Thyroid gland (tissue), 4 donors: ENCODE measurements around the gene RPL27A. TPM values are rescaled to one million over a fixed set of nuclear protein-coding genes. Genes with fewer than 3 reads are reported as not detected.

Experiments
- DNase-seq, 2 donors: peaks; one replicate each; pipeline ENCODE4 v3.0.0-alpha.2; 2019
- H3K27ac ChIP-seq, 3 donors: fragments of 200-600 bp; sonication (generic); 1 replicate in 2 of 3; 2 replicates in 1 of 3; pipeline ENCODE4 v1.5.1; 2016 to 2019; ENCODE audit warnings: mild to moderate bottlenecking in 1 of 3, moderate library complexity in 1 of 3
- H3K27me3 ChIP-seq: fragments of 200-600 bp; sonication (generic); one replicate; pipeline ENCODE4 v1.5.1; 2019
- H3K36me3 ChIP-seq, 2 donors: fragments of 200-600 bp; sonication (generic); one replicate each; pipeline ENCODE4 v1.5.1; 2016 to 2019
- H3K4me1 ChIP-seq, 2 donors: fragments of 200-600 bp; sonication (generic); one replicate each; pipeline ENCODE4 v1.5.1; 2017 to 2019
- H3K4me3 ChIP-seq, 3 donors: fragments of 200-600 bp; sonication (generic); replicated peaks in 1 of 3; 1 replicate in 2 of 3; 2 replicates in 1 of 3; pipeline ENCODE4 v1.5.1; 2016; ENCODE audit warnings: mild to moderate bottlenecking in 1 of 3
- H3K9me3 ChIP-seq: fragments of 200-600 bp; sonication (generic); one replicate; pipeline ENCODE4 v1.5.1; 2017
- POLR2A ChIP-seq, 2 donors: fragments of 450-650 bp; IDR thresholded peaks; one replicate each; pipeline ENCODE4 v1.6.1; 2017; ENCODE audit warnings: antibody characterized with exemption in 2 of 2, mild to moderate bottlenecking in 2 of 2, moderate library complexity in 1 of 2
- WGBS, 2 donors: methylation state at CpG; one replicate each; pipeline ENCODE4 v1.1.5; 2017; 5-methylcytosine and 5-hydroxymethylcytosine counted together
- intact Hi-C: fragments of 100-400 bp; cut with DNase I; formaldehyde crosslinking; loops from one replicate; pipeline ENCODE4 v1.15.1; 2023
- total RNA-seq, 4 donors: library from RNA; depleted of rRNA; stranded (reverse); fragments of >200 nt; gene quantifications; one replicate each; pipeline ENCODE4 v1.2.3, GENCODE V29; 2016
- TF ChIP-seq, protein P1 (sequence below), 6 experiments: fragments of 200-600 bp in 3 of 6; fragments of 450-650 bp in 3 of 6; sonication (generic) in 3 of 6; IDR thresholded peaks; one replicate each; pipeline ENCODE4 v1.5.1; 2016 to 2019; ENCODE audit warnings: antibody characterized with exemption in 6 of 6, mild to moderate bottlenecking in 2 of 6, inconsistent platforms in 1 of 6, moderate library complexity in 1 of 6

Gene RPL27A
- total RNA-seq, 4 donors from 2014 or later = 1,071 to 3,396 (median 1,647) TPM

DNA sequence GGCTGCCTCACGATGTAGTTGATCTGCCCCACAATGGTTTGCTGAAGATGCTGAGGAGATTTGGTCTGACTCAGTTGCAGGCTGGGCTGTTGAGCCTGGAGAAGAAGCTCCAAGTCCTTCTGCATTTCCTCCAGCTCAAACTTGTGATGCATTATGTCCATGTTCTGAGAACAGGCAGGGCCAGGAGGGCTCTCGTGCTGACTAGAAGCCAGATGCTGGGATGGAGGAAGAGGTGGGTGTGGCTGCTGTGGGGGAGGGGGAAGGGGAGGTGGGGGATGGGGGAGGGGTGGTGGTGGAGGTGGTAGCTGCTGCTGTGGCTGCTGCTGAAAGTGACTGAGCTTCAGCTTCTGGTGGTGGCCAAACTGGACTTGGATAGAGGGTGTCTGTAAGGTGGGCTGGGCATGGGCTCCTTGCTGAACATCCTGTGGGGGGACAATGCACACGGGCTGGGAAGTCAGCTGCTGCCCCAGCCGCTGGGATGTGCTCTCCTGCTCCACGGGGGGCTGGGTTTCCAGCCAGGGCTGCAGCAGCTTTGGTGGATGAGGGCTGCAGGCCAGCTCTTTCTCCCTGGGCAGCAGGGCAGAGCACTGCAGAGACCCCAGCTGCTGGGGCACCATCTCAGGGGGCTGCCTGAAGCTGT, 42.2 kb upstream of the RPL27A start:
- DNase-seq = no peak
- no peaks in the 10 kb centered on the region for H3K9me3 ChIP-seq
- 50 to 51% methylated on average over 2 to 4 of the region's 5 CpGs for WGBS, 2 donors
- H3K27ac ChIP-seq = no peak overlapping the region
- TF ChIP-seq, protein P1, sequence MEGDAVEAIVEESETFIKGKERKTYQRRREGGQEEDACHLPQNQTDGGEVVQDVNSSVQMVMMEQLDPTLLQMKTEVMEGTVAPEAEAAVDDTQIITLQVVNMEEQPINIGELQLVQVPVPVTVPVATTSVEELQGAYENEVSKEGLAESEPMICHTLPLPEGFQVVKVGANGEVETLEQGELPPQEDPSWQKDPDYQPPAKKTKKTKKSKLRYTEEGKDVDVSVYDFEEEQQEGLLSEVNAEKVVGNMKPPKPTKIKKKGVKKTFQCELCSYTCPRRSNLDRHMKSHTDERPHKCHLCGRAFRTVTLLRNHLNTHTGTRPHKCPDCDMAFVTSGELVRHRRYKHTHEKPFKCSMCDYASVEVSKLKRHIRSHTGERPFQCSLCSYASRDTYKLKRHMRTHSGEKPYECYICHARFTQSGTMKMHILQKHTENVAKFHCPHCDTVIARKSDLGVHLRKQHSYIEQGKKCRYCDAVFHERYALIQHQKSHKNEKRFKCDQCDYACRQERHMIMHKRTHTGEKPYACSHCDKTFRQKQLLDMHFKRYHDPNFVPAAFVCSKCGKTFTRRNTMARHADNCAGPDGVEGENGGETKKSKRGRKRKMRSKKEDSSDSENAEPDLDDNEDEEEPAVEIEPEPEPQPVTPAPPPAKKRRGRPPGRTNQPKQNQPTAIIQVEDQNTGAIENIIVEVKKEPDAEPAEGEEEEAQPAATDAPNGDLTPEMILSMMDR (IDR thresholded peaks at IDR 0.05) = no peak
- TF ChIP-seq POLR2A (IDR thresholded peaks at IDR 0.05) = no peak
- H3K36me3 ChIP-seq = peaks cover 6 to 7% of the 10 kb centered on the region in 2 donors
- no peak overlapping the region for H3K4me3 ChIP-seq
- intact Hi-C loops = no loop called here
- no peaks in the 10 kb centered on the region for H3K4me1 ChIP-seq
- no peaks in the 10 kb centered on the region for H3K27me3 ChIP-seq

DNA sequence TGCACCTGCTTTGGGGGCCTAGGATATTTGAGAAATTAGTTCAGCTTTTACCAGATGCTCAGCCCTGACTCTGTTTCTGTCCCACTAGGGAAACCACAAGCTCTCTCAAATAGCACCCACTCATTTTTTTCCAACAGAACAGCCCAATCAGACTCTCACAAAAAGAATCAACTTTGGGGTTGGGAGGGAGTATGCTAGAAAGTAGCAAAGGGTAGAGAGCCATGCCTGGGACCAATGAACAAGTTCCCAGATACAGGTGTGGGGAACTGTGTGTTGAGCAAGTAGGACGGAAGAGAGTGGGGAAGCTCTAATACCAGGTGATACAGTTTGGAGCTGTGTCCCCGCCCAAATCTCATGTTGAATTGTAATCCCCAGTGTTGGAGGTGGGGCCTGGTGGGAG, 41.3 kb upstream of the RPL27A start:
- Histone ChIP-seq H3K36me3 (peaks cover 11% of the 10 kb centered on the region in 2 donors), H3K27ac (no peak overlapping the region), H3K4me1 (no peaks in the 10 kb centered on the region), H3K9me3 (no peaks in the 10 kb centered on the region), H3K4me3 (no peak overlapping the region), H3K27me3 (no peaks in the 10 kb centered on the region)
- DNase-seq = no peak
- no peak for TF ChIP-seq POLR2A (IDR thresholded peaks at IDR 0.05)
- TF ChIP-seq, protein P1 (IDR thresholded peaks at IDR 0.05) = no peak
- WGBS, 2 donors = 93 to 96% methylated on average over 2 of the region's 2 CpGs
- intact Hi-C loops = no loop called here

DNA sequence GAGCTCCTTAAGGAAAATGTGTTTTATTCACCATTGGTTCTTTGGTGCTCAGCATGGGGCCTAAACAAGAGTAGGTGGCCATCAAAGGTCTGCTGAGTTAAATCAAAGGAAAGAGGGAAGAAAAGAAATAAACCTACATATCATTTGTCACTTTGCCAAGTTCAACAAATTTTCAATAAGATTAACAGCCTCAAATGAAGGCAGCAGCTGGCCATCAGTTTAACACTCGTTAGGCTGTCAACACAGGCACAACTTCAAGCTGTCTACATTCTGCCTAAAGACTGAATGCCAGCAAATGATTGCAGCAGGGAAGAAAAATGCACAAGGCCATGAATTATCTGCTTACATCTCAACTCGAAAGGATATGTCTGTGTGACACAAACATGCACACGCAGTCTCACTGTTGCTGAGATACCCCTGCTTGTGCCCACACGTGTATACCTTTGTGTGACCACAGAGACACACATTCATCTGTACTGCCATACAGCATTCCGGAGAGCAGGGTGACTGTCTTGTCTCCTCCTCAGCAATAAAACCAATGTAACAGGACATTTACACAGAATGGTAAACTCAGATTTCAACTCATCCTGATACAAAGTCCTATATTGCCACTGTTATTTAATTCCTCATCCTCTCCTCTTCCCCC, 40.3 kb upstream of the RPL27A start:
- intact Hi-C loops = no loop called here
- no peaks in the 10 kb centered on the region for H3K27me3 ChIP-seq
- no peak for TF ChIP-seq POLR2A (IDR thresholded peaks at IDR 0.05)
- TF ChIP-seq, protein P1 (IDR thresholded peaks at IDR 0.05) = no peak
- H3K4me3 ChIP-seq = no peak overlapping the region
- H3K4me1 ChIP-seq = no peaks in the 10 kb centered on the region
- DNase-seq = no peak
- no peaks in the 10 kb centered on the region for H3K9me3 ChIP-seq
- H3K36me3 ChIP-seq = peaks cover 11% of the 10 kb centered on the region in 2 donors
- WGBS, 2 donors = 90 to 91% methylated on average over 5 of the region's 5 CpGs
- H3K27ac ChIP-seq = no peak overlapping the region

DNA sequence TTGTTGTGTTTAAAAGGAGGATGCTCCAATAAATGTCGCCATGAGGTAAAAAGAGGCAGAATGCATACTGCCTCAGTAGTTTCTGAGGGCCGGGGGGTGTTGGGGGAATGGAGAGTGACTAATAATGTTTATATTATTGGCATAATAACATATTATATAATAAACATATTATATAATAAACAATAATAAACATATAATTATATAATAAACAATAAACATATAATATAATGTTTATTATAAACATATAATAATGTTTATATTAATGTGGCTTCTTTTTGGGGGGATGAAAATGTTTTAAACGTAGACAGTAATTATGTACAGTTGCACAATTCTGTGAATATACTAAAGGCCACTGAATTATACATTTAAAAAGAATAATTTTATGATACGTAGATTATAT, 35.7 kb upstream of the RPL27A start:
- no peak for TF ChIP-seq POLR2A (IDR thresholded peaks at IDR 0.05)
- TF ChIP-seq, protein P1 (IDR thresholded peaks at IDR 0.05) = no peak
- 97 to 99% methylated on average over 4 of the region's 4 CpGs for WGBS, 2 donors
- Histone ChIP-seq H3K4me1 (no peaks in the 10 kb centered on the region), H3K9me3 (no peaks in the 10 kb centered on the region), H3K27me3 (no peaks in the 10 kb centered on the region), H3K27ac (no peak overlapping the region), H3K4me3 (no peak overlapping the region), H3K36me3 (peaks cover 11% of the 10 kb centered on the region in 2 donors)
- DNase-seq = no peak
- intact Hi-C loops = no loop called here

DNA sequence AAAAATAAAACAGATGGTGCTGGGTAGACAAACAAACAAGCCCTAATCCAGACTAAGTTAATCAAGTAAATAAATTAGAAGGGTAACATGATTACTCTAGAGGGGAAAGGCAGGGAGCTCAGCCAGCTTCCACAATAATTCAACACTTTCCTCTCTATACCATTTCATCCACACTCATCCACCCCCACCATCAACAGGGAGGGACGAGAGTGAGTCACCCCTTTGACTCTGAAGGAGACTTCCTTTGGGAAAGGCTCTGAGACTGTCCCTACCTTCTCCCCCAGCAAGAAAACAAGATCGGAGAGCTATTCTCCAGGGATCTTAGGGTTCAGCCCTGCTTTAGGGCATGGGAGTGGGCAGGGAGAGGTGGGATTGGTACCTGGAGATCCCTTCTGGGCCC, 33.2 kb upstream of the RPL27A start:
- H3K9me3 ChIP-seq = no peaks in the 10 kb centered on the region
- TF ChIP-seq POLR2A (IDR thresholded peaks at IDR 0.05) = no peak
- TF ChIP-seq, protein P1 (IDR thresholded peaks at IDR 0.05) = no peak
- no peaks in the 10 kb centered on the region for H3K27me3 ChIP-seq
- H3K36me3 ChIP-seq = peaks cover 11% of the 10 kb centered on the region in 2 donors
- H3K4me1 ChIP-seq = no peaks in the 10 kb centered on the region
- WGBS, 2 donors = 86% methylated on average over 2 of the region's 2 CpGs
- H3K27ac ChIP-seq = no peak overlapping the region
- intact Hi-C loops = no loop called here
- DNase-seq = no peak
- H3K4me3 ChIP-seq = no peak overlapping the region
